NCI-H446 treated with DMSO at 0.1 percent for 48 hours (cell line): ENCODE results near the gene GRHPR.
"Not testable (repeated sequence)": the region's sequence is repeated elsewhere in the genome, so short reads cannot be mapped to it uniquely, and the experiment has no call there.

Experiments
- DNase-seq: peaks from one replicate; lab custom pipeline; 2025; lab: John Stamatoyannopoulos, UW

Gene GRHPR

GRCh38 chr9:37422289-37423104 is at the start of gene GRHPR:
TSS of gene GRHPR (plus strand) at chr9:37422696. CDS start at chr9:37422751, 55 bp downstream.
- peak; percentile 23 for DNase-seq

- DNase-seq: no peak
Measured at GRCh38 chr9:37372839-37373238, 49.7 kb upstream of the GRHPR start.

- no peak for DNase-seq
Measured at GRCh38 chr9:37373621-37374020, 48.9 kb upstream of the GRHPR start.

- DNase-seq: no peak
Measured at GRCh38 chr9:37374892-37375291, 47.6 kb upstream of the GRHPR start.

- DNase-seq: no peak
Measured at GRCh38 chr9:37377688-37378612, 44.5 kb upstream of the GRHPR start.

DNA sequence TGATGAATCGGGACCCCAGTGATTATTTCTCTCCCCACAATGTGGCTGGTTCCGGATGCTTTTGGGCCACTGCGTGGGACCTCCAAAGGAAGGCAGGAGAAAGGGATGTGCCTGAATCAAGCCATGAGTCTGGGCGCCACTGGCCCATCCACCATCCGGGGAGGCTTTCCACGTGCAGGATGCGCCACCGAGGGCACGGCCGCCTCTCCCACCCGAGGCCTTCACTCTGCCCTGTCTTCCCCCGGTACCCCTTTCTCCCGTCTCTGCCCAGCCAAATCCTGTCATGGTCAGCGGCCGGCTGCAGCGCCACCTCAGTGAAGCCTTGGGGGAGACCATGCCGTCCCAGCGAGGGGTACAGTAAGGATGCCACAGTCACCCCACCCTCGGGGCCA is 43.9 kb upstream of the GRHPR start:
- DNase-seq: no peak

GRCh38 chr9:37379835-37380234 is 42.7 kb upstream of the GRHPR start:
- DNase-seq: no peak

DNA sequence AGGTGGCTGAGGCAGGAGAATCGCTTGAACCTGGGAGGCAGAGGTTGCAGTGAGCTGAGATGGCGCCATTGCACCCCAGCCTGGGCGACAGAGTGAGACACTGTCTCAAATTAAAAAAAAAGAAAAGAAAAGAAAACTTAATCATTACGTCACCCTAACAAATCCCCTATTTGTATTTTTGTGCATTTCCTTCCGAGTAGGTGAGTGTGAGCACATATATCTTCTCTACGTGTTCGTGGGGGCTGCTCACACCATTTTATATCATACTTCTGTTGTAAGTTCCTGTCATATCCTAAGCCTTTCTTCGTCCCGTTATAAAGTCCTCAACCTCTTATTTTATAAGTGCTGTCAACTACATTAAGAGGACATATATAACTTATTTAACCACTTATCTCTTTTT is 41.9 kb upstream of the GRHPR start:
- no peak for DNase-seq

DNA sequence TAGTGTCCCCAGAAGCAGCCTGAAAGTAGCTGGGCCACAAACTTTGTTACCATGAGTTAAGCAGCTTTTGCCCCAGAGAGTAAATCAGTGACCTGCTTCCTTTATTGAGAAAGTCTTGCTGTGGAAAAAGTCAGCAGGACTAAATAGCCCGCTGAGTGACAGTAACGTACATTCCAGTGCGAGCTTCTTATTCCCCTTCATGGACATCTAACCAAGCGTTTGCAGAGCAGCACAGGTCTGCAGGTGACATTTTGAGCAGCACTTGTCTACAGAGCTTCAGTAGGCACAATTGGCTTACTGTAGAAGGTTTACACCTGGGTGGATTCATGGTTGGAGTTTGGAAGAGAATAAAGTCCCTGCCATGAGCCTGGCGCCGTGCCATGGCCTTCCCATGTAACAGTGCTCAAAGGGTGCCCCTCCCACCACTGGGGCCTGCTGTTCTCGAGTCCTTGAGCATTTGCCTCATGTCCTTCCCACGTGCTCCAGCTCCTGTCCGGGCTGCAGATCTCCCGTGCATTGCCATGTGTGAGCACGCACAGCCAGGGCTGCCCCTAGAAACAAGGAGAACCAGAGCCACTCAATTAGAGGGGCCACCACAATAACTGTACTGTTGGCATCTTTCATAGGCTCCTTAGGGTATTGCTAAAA is 41.3 kb upstream of the GRHPR start:
- DNase-seq: no peak

DNA sequence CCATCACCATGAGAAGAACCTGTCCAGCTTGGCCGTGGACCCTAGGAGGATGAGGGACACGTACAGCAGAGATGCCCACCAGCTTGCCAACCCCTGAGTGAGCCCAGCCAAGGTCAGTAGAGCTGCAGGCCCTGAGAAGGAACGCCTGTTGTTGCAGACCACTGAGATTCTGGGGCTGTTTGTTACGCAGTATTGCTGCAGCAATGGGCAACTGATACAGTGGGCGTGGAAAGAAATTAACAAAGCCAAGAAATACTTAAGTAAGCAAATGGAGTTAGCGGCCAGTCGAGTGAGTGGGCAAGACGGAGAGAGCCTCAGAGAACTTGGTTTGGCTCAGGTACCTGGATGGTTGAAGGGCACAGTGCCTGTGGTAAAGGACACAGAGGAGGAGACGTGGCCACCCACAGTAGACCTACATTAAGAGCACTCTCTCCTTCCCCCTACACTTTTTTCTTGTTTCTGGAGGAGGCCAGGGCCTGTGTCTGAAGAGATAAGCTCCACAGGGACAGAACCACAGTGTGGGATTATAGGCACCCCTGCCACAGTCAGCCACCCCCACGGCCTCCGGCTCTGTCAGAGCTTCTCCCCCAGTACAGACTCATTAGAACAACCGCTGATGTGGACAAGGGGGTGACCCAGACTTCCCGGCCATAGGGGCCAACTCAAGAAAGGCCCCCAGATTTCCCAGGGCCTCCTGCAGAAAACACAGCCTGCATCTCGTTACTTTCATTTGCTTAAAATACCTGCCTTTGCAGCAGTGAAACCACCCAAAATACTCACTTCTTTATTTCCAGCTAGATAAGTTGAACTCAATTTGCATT is 40.1 kb upstream of the GRHPR start:
- DNase-seq: no peak

DNA sequence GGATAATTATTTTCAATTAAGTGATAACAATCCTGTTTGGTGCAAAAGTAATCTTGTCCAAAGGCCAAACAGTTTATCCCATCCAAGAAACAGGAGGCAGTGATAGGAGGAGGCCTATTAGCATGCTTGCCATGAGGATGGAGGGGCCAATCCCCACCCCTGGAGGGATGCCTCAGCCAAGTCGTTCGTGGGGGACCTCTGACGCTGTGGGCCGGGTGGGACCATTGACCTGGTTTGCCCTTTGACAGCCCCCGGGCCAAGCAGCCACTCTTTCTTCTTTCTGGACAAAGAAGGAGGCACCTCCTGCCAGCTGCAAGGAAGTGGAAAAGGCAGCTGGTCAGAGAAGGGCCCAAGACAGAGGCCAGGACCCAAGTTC is 39.5 kb upstream of the GRHPR start:
- DNase-seq: no peak

DNA sequence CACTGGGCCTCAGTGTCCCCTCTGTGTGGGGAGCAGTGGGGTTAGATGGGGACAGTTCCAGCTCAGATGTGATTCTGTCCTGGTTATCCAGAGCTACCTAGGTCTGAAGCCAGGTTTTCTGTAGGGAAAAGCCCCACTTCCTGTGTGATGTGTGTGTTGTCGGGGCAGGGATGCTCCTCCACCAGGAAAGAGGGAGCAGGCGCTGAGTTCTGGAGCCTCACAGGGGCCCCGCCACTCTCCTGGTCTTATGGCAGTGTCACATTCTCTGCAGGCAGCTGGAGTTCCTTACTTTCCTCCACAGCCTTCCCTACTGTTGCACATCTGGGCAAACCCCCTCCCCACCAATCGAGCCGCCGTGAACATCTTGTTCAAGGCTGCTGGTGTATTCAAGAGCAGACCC is 39.1 kb upstream of the GRHPR start:
- no peak for DNase-seq

GRCh38 chr9:37383876-37384746 is 38.4 kb upstream of the GRHPR start:
- no peak for DNase-seq

- DNase-seq: no peak
Measured at GRCh38 chr9:37385286-37385685, 37.2 kb upstream of the GRHPR start.

DNA sequence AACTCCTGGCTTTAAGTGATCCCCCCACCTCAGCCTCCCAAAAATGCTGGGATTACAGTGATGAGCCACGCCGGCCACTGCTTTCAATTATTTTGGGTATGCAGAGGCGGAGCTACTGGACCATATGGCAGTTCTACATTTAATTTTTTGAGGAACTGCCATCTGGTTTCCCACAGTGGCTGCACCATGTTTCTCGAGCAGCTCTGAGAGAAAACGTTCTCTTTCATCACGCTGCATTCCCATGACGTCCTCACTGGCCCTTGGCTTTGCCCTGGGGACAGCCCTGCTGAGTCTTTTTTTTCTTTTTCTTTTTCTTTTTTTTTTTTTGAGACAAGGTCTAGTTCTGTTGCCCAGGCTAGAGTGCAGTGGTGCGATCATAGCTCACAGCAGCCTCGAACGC is 35.5 kb upstream of the GRHPR start:
- DNase-seq: no peak

GRCh38 chr9:37390759-37391158 is 31.7 kb upstream of the GRHPR start:
- no peak for DNase-seq

DNA sequence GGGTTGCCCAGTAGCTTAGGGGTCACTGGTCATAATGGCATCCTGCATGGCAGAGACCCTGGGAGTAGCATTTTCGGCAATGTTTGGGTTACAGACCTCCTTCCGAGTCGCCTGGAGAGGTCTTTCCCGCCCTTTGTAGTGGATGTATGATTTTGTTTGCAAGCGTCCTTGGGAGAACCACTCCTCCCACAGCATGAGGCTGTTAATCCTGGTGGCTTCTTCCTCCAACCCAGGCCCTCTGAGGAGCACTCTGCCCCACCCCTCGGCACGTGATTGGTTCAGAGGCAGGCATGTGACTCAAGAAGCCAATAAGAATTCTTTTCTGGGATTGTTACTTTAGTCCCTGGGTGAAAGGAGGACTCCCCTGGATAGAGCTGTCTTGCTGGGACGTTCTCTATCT is 30.2 kb upstream of the GRHPR start:
- no peak for DNase-seq

- DNase-seq: no peak
Measured at GRCh38 chr9:37395229-37395628, 27.3 kb upstream of the GRHPR start.

GRCh38 chr9:37395663-37396062 is 26.8 kb upstream of the GRHPR start:
- DNase-seq: no peak

GRCh38 chr9:37397948-37398347 is 24.5 kb upstream of the GRHPR start:
- DNase-seq: not testable (repeated sequence)
